Astrocyte (in vitro differentiated cells and primary cell): Measurements from ENCODE around the gene ETFA. TPM values are rescaled to one million over a fixed set of nuclear protein-coding genes. Genes with fewer than 3 reads are reported as not detected.

Source experiments
- DNase-seq: peaks from one replicate; pipeline ENCODE4 v3.0.0-alpha.2; 2010; ENCODE audit warnings: low read depth
- FAIRE-seq: peaks from 2 replicates; lab custom pipeline; 2011; peaks lifted over from hg19 to GRCh38; lab: Jason Lieb, UNC
- H2AFZ ChIP-seq: 2 replicates; pipeline ENCODE4 v1.6.0; 2012; ENCODE audit warnings: low read depth, low read length, inconsistent platforms
- H3K27ac ChIP-seq: 2 replicates; pipeline ENCODE4 v1.5.1; 2011; ENCODE audit warnings: low read depth, low read length, inconsistent platforms
- H3K27me3 ChIP-seq: 2 replicates; pipeline ENCODE4 v1.6.0; 2011; ENCODE audit warnings: low read length, inconsistent platforms; ENCODE audit not compliant: insufficient read depth
- H3K36me3 ChIP-seq: 2 replicates; pipeline ENCODE4 v1.5.1; 2011; ENCODE audit warnings: low read length, inconsistent platforms; ENCODE audit not compliant: insufficient read depth
- H3K4me1 ChIP-seq: 2 replicates; pipeline ENCODE4 v1.5.1; 2011; ENCODE audit warnings: low read length, inconsistent platforms; ENCODE audit not compliant: insufficient read depth
- H3K4me2 ChIP-seq: 2 replicates; pipeline ENCODE4 v1.6.0; 2012; ENCODE audit warnings: low read length, inconsistent platforms
- H3K4me3 ChIP-seq: 2 replicates; pipeline ENCODE4 v1.5.1; 2011; ENCODE audit warnings: low read depth, mild to moderate bottlenecking, low read length, inconsistent platforms; ENCODE audit not compliant: insufficient read depth
- H3K79me2 ChIP-seq: 2 replicates; pipeline ENCODE4 v1.6.0; 2012; ENCODE audit warnings: mild to moderate bottlenecking, low read length, inconsistent platforms; ENCODE audit not compliant: insufficient read depth
- H3K9ac ChIP-seq: 2 replicates; pipeline ENCODE4 v1.6.0; 2012; ENCODE audit warnings: mild to moderate bottlenecking, low read length, inconsistent platforms
- H3K9me3 ChIP-seq: 2 replicates; pipeline ENCODE4 v1.5.1; 2012; ENCODE audit warnings: low read depth, mild to moderate bottlenecking, low read length, inconsistent platforms; ENCODE audit not compliant: insufficient read depth
- H4K20me1 ChIP-seq: 2 replicates; pipeline ENCODE4 v1.6.0; 2012; ENCODE audit warnings: low read length, inconsistent platforms; ENCODE audit not compliant: insufficient read depth
- H3K27ac Mint-ChIP-seq: one replicate; pipeline ENCODE4 v1.8.0; 2021; ENCODE audit warnings: mild to moderate bottlenecking, mixed read lengths; ENCODE audit not compliant: unreplicated experiment
- H3K27me3 Mint-ChIP-seq: one replicate; pipeline ENCODE4 v1.8.0; 2021; ENCODE audit warnings: low read depth, mixed read lengths; ENCODE audit not compliant: unreplicated experiment
- H3K36me3 Mint-ChIP-seq: one replicate; pipeline ENCODE4 v1.8.0; 2021; ENCODE audit warnings: low read depth, mixed read lengths; ENCODE audit not compliant: unreplicated experiment
- H3K4me1 Mint-ChIP-seq: one replicate; pipeline ENCODE4 v1.8.0; 2021; ENCODE audit warnings: low read depth, mixed read lengths; ENCODE audit not compliant: unreplicated experiment
- H3K4me3 Mint-ChIP-seq: one replicate; pipeline ENCODE4 v1.8.0; 2021; ENCODE audit warnings: mild to moderate bottlenecking, moderate library complexity, mixed read lengths; ENCODE audit not compliant: unreplicated experiment
- H3K9me3 Mint-ChIP-seq: one replicate; pipeline ENCODE4 v1.8.0; 2021; ENCODE audit warnings: mild to moderate bottlenecking, mixed read lengths; ENCODE audit not compliant: unreplicated experiment
- EZH2 ChIP-seq: IDR thresholded peaks from 2 replicates; pipeline ENCODE4 v1.6.1; 2012; ENCODE audit warnings: mild to moderate bottlenecking, low read length, inconsistent platforms; ENCODE audit not compliant: insufficient read depth
- total RNA-seq: library from RNA; stranded (reverse); gene quantifications from 2 replicates; pipeline ENCODE4 v1.2.1, GENCODE V29; 2021
- TF ChIP-seq, protein P1 (sequence below): IDR thresholded peaks from 2 replicates; pipeline ENCODE4 v1.5.1; 2011; ENCODE audit warnings: low read depth, mild to moderate bottlenecking, inconsistent platforms, low read length, moderate library complexity; ENCODE audit not compliant: insufficient read depth

Gene ETFA
- total RNA-seq, 1 donor from 2014 or later: 126 TPM

- no peaks in the 10 kb centered on the region for H3K9me3 ChIP-seq
- H3K4me2 ChIP-seq: peak overlapping the region; percentile 74
- H3K4me1 ChIP-seq: peaks cover 13% of the 10 kb centered on the region
- no peak overlapping the region for H3K4me3 ChIP-seq
- FAIRE-seq (no peak), DNase-seq (no peak)
- H2AFZ ChIP-seq: no peak overlapping the region
- TF ChIP-seq, protein P1, sequence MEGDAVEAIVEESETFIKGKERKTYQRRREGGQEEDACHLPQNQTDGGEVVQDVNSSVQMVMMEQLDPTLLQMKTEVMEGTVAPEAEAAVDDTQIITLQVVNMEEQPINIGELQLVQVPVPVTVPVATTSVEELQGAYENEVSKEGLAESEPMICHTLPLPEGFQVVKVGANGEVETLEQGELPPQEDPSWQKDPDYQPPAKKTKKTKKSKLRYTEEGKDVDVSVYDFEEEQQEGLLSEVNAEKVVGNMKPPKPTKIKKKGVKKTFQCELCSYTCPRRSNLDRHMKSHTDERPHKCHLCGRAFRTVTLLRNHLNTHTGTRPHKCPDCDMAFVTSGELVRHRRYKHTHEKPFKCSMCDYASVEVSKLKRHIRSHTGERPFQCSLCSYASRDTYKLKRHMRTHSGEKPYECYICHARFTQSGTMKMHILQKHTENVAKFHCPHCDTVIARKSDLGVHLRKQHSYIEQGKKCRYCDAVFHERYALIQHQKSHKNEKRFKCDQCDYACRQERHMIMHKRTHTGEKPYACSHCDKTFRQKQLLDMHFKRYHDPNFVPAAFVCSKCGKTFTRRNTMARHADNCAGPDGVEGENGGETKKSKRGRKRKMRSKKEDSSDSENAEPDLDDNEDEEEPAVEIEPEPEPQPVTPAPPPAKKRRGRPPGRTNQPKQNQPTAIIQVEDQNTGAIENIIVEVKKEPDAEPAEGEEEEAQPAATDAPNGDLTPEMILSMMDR: no peak
- TF ChIP-seq EZH2: no peak
- H3K27me3 ChIP-seq: peaks cover 10% of the 10 kb centered on the region
- no peaks in the 10 kb centered on the region for H3K36me3 ChIP-seq
- Mint-ChIP-seq H3K36me3 (no peaks in the 10 kb centered on the region), H3K9me3 (peaks cover 3% of the 10 kb centered on the region), H3K27me3 (peaks cover 24% of the 10 kb centered on the region), H3K27ac (peak overlapping the region; percentile 53), H3K4me1 (peaks cover 7% of the 10 kb centered on the region), H3K4me3 (no peak overlapping the region)
- no peaks in the 10 kb centered on the region for H3K79me2 ChIP-seq
- H3K27ac ChIP-seq: no peak overlapping the region
- no peak overlapping the region for H3K9ac ChIP-seq
- no peaks in the 10 kb centered on the region for H4K20me1 ChIP-seq
Measured at GRCh38 chr15:76190070-76190564, 121.2 kb downstream of the ETFA start.

- H3K4me1 ChIP-seq: peaks cover 13% of the 10 kb centered on the region
- H3K36me3 Mint-ChIP-seq: no peaks in the 10 kb centered on the region
- H4K20me1 ChIP-seq: no peaks in the 10 kb centered on the region
- no peak overlapping the region for H3K27ac Mint-ChIP-seq
- DNase-seq: no peak
- H3K9me3 ChIP-seq: no peaks in the 10 kb centered on the region
- peaks cover 2% of the 10 kb centered on the region for H3K9me3 Mint-ChIP-seq
- no peaks in the 10 kb centered on the region for H3K79me2 ChIP-seq
- no peak overlapping the region for H3K27ac ChIP-seq
- peaks cover 7% of the 10 kb centered on the region for H3K4me1 Mint-ChIP-seq
- peaks cover 10% of the 10 kb centered on the region for H3K27me3 ChIP-seq
- H3K4me3 Mint-ChIP-seq: no peak overlapping the region
- H3K27me3 Mint-ChIP-seq: peaks cover 24% of the 10 kb centered on the region
- no peak overlapping the region for H2AFZ ChIP-seq
- H3K4me3 ChIP-seq: no peak overlapping the region
- no peaks in the 10 kb centered on the region for H3K36me3 ChIP-seq
- no peak overlapping the region for H3K9ac ChIP-seq
- no peak for FAIRE-seq
- no peak overlapping the region for H3K4me2 ChIP-seq
- no peak for TF ChIP-seq EZH2
- TF ChIP-seq, protein P1: no peak
Measured at GRCh38 chr15:76189106-76189505, 122.2 kb downstream of the ETFA start.

GRCh38 chr15:76187163-76187562, 124.1 kb downstream of the ETFA start:
- Histone ChIP-seq H3K4me2 (no peak overlapping the region), H3K9ac (no peak overlapping the region), H3K27ac (no peak overlapping the region), H4K20me1 (no peaks in the 10 kb centered on the region), H3K79me2 (no peaks in the 10 kb centered on the region), H3K27me3 (peaks cover 10% of the 10 kb centered on the region), H3K36me3 (no peaks in the 10 kb centered on the region), H3K9me3 (no peaks in the 10 kb centered on the region), H3K4me1 (peaks cover 13% of the 10 kb centered on the region), H2AFZ (no peak overlapping the region), H3K4me3 (no peak overlapping the region)
- H3K36me3 Mint-ChIP-seq: no peaks in the 10 kb centered on the region
- H3K4me1 Mint-ChIP-seq: peaks cover 10% of the 10 kb centered on the region
- DNase-seq: no peak
- FAIRE-seq: no peak
- H3K9me3 Mint-ChIP-seq: peaks cover 2% of the 10 kb centered on the region
- peaks cover 20% of the 10 kb centered on the region for H3K27me3 Mint-ChIP-seq
- no peak overlapping the region for H3K27ac Mint-ChIP-seq
- TF ChIP-seq EZH2: no peak
- TF ChIP-seq, protein P1: no peak
- H3K4me3 Mint-ChIP-seq: no peak overlapping the region
